ENCODE measurements around the gene PCNA.

DNA sequence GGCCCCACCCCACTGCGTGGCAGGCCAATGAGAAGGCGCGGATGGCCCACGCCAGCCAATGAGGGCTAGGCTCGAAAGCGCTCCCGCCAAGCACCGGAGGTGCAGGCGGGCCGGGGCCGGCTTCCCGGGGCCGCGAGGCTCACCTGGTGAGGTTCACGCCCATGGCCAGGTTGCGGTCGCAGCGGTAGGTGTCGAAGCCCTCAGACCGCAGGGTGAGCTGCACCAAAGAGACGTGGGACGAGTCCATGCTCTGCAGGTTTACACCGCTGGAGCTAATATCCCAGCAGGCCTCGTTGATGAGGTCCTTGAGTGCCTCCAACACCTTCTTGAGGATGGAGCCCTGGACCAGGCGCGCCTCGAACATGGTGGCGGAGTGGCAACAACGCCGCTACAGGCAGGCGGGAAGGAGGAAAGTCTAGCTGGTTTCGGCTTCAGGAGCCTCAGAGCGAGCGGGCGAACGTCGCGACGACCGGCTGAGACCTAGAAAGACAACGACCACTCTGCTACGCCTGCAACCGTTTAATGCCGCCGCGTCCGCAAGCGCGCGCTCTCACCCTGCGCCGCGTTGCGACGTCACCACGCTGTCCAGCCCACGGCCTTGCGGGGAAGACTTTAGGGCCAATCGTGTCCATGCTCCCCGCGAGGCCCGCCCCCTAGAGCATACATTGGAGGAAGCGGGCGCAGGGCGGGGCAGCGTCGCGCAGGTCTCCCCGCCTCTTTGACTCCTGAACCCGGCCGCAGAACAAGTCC is at the start of gene PCNA:
- TF ChIP-seq SIN3A (IDR thresholded peaks at IDR 0.05; ENCODE audit: borderline replicate concordance, insufficient read depth, low read length) = no peak
- TF ChIP-seq POLR2AphosphoS5 (IDR thresholded peaks at IDR 0.05; ENCODE audit: low read depth, low read length) = peak; percentile 97
- TF ChIP-seq, protein P1, sequence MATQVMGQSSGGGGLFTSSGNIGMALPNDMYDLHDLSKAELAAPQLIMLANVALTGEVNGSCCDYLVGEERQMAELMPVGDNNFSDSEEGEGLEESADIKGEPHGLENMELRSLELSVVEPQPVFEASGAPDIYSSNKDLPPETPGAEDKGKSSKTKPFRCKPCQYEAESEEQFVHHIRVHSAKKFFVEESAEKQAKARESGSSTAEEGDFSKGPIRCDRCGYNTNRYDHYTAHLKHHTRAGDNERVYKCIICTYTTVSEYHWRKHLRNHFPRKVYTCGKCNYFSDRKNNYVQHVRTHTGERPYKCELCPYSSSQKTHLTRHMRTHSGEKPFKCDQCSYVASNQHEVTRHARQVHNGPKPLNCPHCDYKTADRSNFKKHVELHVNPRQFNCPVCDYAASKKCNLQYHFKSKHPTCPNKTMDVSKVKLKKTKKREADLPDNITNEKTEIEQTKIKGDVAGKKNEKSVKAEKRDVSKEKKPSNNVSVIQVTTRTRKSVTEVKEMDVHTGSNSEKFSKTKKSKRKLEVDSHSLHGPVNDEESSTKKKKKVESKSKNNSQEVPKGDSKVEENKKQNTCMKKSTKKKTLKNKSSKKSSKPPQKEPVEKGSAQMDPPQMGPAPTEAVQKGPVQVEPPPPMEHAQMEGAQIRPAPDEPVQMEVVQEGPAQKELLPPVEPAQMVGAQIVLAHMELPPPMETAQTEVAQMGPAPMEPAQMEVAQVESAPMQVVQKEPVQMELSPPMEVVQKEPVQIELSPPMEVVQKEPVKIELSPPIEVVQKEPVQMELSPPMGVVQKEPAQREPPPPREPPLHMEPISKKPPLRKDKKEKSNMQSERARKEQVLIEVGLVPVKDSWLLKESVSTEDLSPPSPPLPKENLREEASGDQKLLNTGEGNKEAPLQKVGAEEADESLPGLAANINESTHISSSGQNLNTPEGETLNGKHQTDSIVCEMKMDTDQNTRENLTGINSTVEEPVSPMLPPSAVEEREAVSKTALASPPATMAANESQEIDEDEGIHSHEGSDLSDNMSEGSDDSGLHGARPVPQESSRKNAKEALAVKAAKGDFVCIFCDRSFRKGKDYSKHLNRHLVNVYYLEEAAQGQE (IDR thresholded peaks at IDR 0.05; ENCODE audit: insufficient read depth in 1 of 2, low read depth in 2 of 2, low read length in 2 of 2) = peak in 1 of 2 experiments; percentile 55; a peak in 2 of 4 replicates
- peak; percentile 91; the same call in 1 of the 2 replicates for TF ChIP-seq TAF1 (IDR thresholded peaks at IDR 0.05; ENCODE audit: borderline replicate concordance, insufficient read depth, low read length)

Measured in PFSK-1 (cell line).